ENCODE measurements around the gene NEK2. TPM values are rescaled to one million over a fixed set of nuclear protein-coding genes. Genes with fewer than 3 reads are reported as not detected.
"Not testable (repeated sequence)": the region's sequence is repeated elsewhere in the genome, so short reads cannot be mapped to it uniquely, and the experiment has no call there.

NEK2 gene
- total RNA-seq, 1 donor from 2014 or later = 1.7 TPM

- TF ChIP-seq CTCF (IDR thresholded peaks at IDR 0.05) (no peak), POLR2AphosphoS5 (IDR thresholded peaks at IDR 0.05; ENCODE audit: insufficient read depth in 1 of 2, low read depth in 1 of 2) (no peak), POLR2A (IDR thresholded peaks at IDR 0.05) (no peak)
- Histone ChIP-seq H3K4me1 (peaks cover 20% of the 10 kb centered on the region), H3K27me3 (no peaks in the 10 kb centered on the region), H3K4me3 (no peak overlapping the region), H3K36me3 (no peaks in the 10 kb centered on the region), H3K9me3 (no peaks in the 10 kb centered on the region), H3K27ac (no peak overlapping the region)
- intact Hi-C loops (cut with DNase I) = no loop called here
- no peak for DNase-seq (ENCODE audit: extremely low spot score in 2 of 2)
Observed at GRCh38 chr1:211631168-211631567, 44.3 kb downstream of the NEK2 start.

- intact Hi-C loops (cut with DNase I) = no loop called here
- Histone ChIP-seq H3K4me1 (peaks cover 20% of the 10 kb centered on the region), H3K27me3 (no peaks in the 10 kb centered on the region), H3K9me3 (no peaks in the 10 kb centered on the region), H3K4me3 (no peak overlapping the region), H3K27ac (no peak overlapping the region), H3K36me3 (no peaks in the 10 kb centered on the region)
- TF ChIP-seq CTCF (IDR thresholded peaks at IDR 0.05) = no peak
- no peak for TF ChIP-seq POLR2A (IDR thresholded peaks at IDR 0.05)
- TF ChIP-seq POLR2AphosphoS5 (IDR thresholded peaks at IDR 0.05; ENCODE audit: insufficient read depth in 1 of 2, low read depth in 1 of 2) = no peak
- no peak for DNase-seq (ENCODE audit: extremely low spot score in 2 of 2)
Observed at GRCh38 chr1:211630236-211631081, 45.0 kb downstream of the NEK2 start.

DNA sequence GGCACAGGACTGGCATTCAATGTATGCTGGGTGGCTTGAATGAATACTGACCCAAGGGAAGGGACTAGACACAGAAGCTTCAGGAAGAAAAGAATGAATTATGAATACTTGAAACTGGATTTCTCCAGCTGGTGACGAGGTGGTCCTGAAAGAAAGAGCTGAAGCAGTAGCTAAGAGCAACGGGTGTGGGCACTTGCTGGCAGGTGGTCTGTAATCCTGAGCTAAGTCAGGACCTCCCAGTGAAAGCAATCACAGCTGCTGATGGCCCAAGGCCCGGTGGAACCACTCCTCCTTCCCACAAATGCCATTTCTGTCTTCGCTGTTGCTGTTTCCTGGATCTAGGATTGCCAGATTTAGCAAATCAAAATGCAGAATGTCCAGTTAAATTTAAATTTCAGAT, 47.0 kb downstream of the NEK2 start:
- H3K9me3 ChIP-seq = no peaks in the 10 kb centered on the region
- no peak overlapping the region for H3K4me3 ChIP-seq
- DNase-seq (ENCODE audit: extremely low spot score in 2 of 2) = no peak
- H3K36me3 ChIP-seq = no peaks in the 10 kb centered on the region
- no peaks in the 10 kb centered on the region for H3K27me3 ChIP-seq
- intact Hi-C loops (cut with DNase I) = no loop called here
- H3K27ac ChIP-seq = no peak overlapping the region
- peaks cover 20% of the 10 kb centered on the region for H3K4me1 ChIP-seq
- TF ChIP-seq POLR2AphosphoS5 (IDR thresholded peaks at IDR 0.05; ENCODE audit: insufficient read depth in 1 of 2, low read depth in 1 of 2) (no peak), CTCF (IDR thresholded peaks at IDR 0.05) (no peak), POLR2A (IDR thresholded peaks at IDR 0.05) (no peak)

- no peak overlapping the region for H3K27ac ChIP-seq
- intact Hi-C loops (cut with DNase I) = no loop called here
- no peak for DNase-seq (ENCODE audit: extremely low spot score in 2 of 2)
- TF ChIP-seq POLR2AphosphoS5 (IDR thresholded peaks at IDR 0.05; ENCODE audit: insufficient read depth in 1 of 2, low read depth in 1 of 2) (no peak), POLR2A (IDR thresholded peaks at IDR 0.05) (no peak), CTCF (IDR thresholded peaks at IDR 0.05) (no peak)
- H3K4me3 ChIP-seq = no peak overlapping the region
- H3K36me3 ChIP-seq = no peaks in the 10 kb centered on the region
- H3K4me1 ChIP-seq = peaks cover 9% of the 10 kb centered on the region
- H3K27me3 ChIP-seq = no peaks in the 10 kb centered on the region
- no peaks in the 10 kb centered on the region for H3K9me3 ChIP-seq
Observed at GRCh38 chr1:211627259-211627658, 48.2 kb downstream of the NEK2 start.

GRCh38 chr1:211625866-211626265, 49.6 kb downstream of the NEK2 start:
- H3K9me3 ChIP-seq; DNase-seq (ENCODE audit: extremely low spot score in 2 of 2); H3K27me3 ChIP-seq; H3K36me3 ChIP-seq; H3K27ac ChIP-seq; H3K4me3 ChIP-seq; intact Hi-C loops (cut with DNase I): not testable (repeated sequence)
- peaks cover 12% of the 10 kb centered on the region for H3K4me1 ChIP-seq
